ENCODE data around the gene AURKAIP1. TPM values are rescaled to one million over a fixed set of nuclear protein-coding genes. Genes with fewer than 3 reads are reported as not detected.

AURKAIP1 gene
- total and polyA plus RNA-seq, 2 of the 13 experiments (the other 11 are each of a cell fraction or from before 2014, with no cell fraction given) = 69.5 to 175 TPM

GRCh38 chr1:1324524-1325287, 50.3 kb downstream of the AURKAIP1 start, which contains the start of the genes CPTP and INTS11 (continued):
- TF ChIP-seq YEATS2 (CRISPR knock-in tag; IDR thresholded peaks at IDR 0.05; ENCODE audit: borderline replicate concordance) (peak; percentile 66; the same call in 1 of the 2 replicates), ZNF569 (CRISPR knock-in tag; IDR thresholded peaks at IDR 0.05; ENCODE audit: borderline replicate concordance) (no peak), HNF1A (IDR thresholded peaks at IDR 0.05; ENCODE audit: low read depth) (no peak), HNF1A (CRISPR knock-in tag; IDR thresholded peaks at IDR 0.05; ENCODE audit: borderline replicate concordance) (no peak), NFKB2 (CRISPR knock-in tag; IDR thresholded peaks at IDR 0.05; ENCODE audit: borderline replicate concordance) (no peak), TERF1 (CRISPR knock-in tag; IDR thresholded peaks at IDR 0.05) (no peak), KMT2A (CRISPR knock-in tag; IDR thresholded peaks at IDR 0.05) (peak; percentile 60; the same call in 1 of the 2 replicates), TEAD2 (CRISPR knock-in tag; IDR thresholded peaks at IDR 0.05) (no peak), HDAC6 (IDR thresholded peaks at IDR 0.05; ENCODE audit: low read depth, low read length) (no peak), SRY (CRISPR knock-in tag; IDR thresholded peaks at IDR 0.05) (peak; percentile 54), ZNF430 (CRISPR knock-in tag; IDR thresholded peaks at IDR 0.05) (peak; percentile 68; the same call in 1 of the 2 replicates), MTF1 (CRISPR knock-in tag; IDR thresholded peaks at IDR 0.05) (no peak), TAF15 (IDR thresholded peaks at IDR 0.05; ENCODE audit: low read depth, low read length, poor library complexity, severe bottlenecking) (no peak), ATF7 (IDR thresholded peaks at IDR 0.05) (no peak), ATF7 (CRISPR knock-in tag; IDR thresholded peaks at IDR 0.05) (0 out of 2 replicates have a peak, but pooled peaks have one; percentile 40), CENPX (CRISPR knock-in tag; IDR thresholded peaks at IDR 0.05) (no peak), HMGXB3 (CRISPR knock-in tag; IDR thresholded peaks at IDR 0.05; ENCODE audit: borderline replicate concordance) (no peak), TFDP2 (CRISPR knock-in tag; IDR thresholded peaks at IDR 0.05) (peak; percentile 47)
